HG02884 (cell line): ENCODE results near the gene METTL27.
"Not testable (repeated sequence)": the region's sequence is repeated elsewhere in the genome, so short reads cannot be mapped to it uniquely, and the experiment has no call there.

Experiments
- ATAC-seq: cut with Tn5 transposase; IDR thresholded peaks from one replicate; pipeline ENCODE4 v1.9.1; 2021; ENCODE audit warnings: mild to moderate bottlenecking, moderate library complexity; ENCODE audit not compliant: unreplicated experiment

Gene METTL27

GRCh38 chr7:73870041-73870492 is 27.8 kb upstream of the METTL27 start:
- no peak for ATAC-seq

- no peak for ATAC-seq
Measured at GRCh38 chr7:73869011-73869798, 26.9 kb upstream of the METTL27 start.

- ATAC-seq, result no peak
Measured at GRCh38 chr7:73866446-73866767, 24.1 kb upstream of the METTL27 start.

- no peak for ATAC-seq
Measured at GRCh38 chr7:73865738-73866445, 23.6 kb upstream of the METTL27 start.

GRCh38 chr7:73864981-73865711 is 22.8 kb upstream of the METTL27 start:
- no peak for ATAC-seq

- ATAC-seq, result no peak
Measured at GRCh38 chr7:73861305-73861704, 19.0 kb upstream of the METTL27 start.

GRCh38 chr7:73860859-73861258 is 18.5 kb upstream of the METTL27 start, which contains the start of gene TMEM270:
TSS of gene TMEM270 (plus strand) at chr7:73861159. CDS start at chr7:73861195, 36 bp downstream.
- no peak for ATAC-seq

GRCh38 chr7:73858807-73859206 is 16.5 kb upstream of the METTL27 start:
- no peak for ATAC-seq

- ATAC-seq, result no peak
Measured at GRCh38 chr7:73856941-73857340, 14.6 kb upstream of the METTL27 start.

GRCh38 chr7:73852500-73852899 is 10.2 kb upstream of the METTL27 start:
- no peak for ATAC-seq

- peak; percentile 76 for ATAC-seq
Measured at GRCh38 chr7:73851410-73852338, 9.4 kb upstream of the METTL27 start.

- no peak for ATAC-seq
Measured at GRCh38 chr7:73850781-73851207, 8.5 kb upstream of the METTL27 start.

GRCh38 chr7:73847941-73848723 is 5.8 kb upstream of the METTL27 start:
- no peak for ATAC-seq

- ATAC-seq, result not testable (repeated sequence)
Measured at GRCh38 chr7:73845701-73846195, 3.4 kb upstream of the METTL27 start.

- ATAC-seq, result no peak
Measured at GRCh38 chr7:73844848-73845460, 2.6 kb upstream of the METTL27 start.

GRCh38 chr7:73844131-73844547 is 1.8 kb upstream of the METTL27 start:
- ATAC-seq, result no peak

GRCh38 chr7:73841689-73842066 is 638 bp downstream of the METTL27 start:
- ATAC-seq, result no peak

- no peak for ATAC-seq
Measured at GRCh38 chr7:73840715-73841379, 1.5 kb downstream of the METTL27 start.
